ENCODE results near the gene CTNNA2.

- no peak for TF ChIP-seq CTCF (IDR thresholded peaks at IDR 0.05; ENCODE audit: low read depth, low read length)
- no peak for TF ChIP-seq EZH2phosphoT487 (IDR thresholded peaks at IDR 0.05; ENCODE audit: low read depth)
Measured at GRCh38 chr2:80128080-80128479, 615.2 kb downstream of the CTNNA2 start.

Data from OCI-LY3 (cell line).